Ascending aorta (tissue), 2 donors: ENCODE data around the gene MAP4. TPM values are rescaled to one million over a fixed set of nuclear protein-coding genes. Genes with fewer than 3 reads are reported as not detected.

Source experiments
- DNase-seq, 2 donors: peaks; one replicate each; pipeline ENCODE4 v3.0.0-alpha.2; 2019; ENCODE audit warnings: low spot score in 2 of 2
- H3K27ac ChIP-seq, 2 donors: fragments of 200-600 bp; sonication (generic); one replicate each; pipeline ENCODE4 v1.5.1; 2016 to 2017; ENCODE audit warnings: mild to moderate bottlenecking in 1 of 2
- H3K27me3 ChIP-seq: fragments of 200-600 bp; sonication (generic); one replicate; pipeline ENCODE4 v1.5.1; 2017
- H3K36me3 ChIP-seq, 2 donors: fragments of 200-600 bp; sonication (generic); one replicate each; pipeline ENCODE4 v1.5.1; 2016
- H3K4me1 ChIP-seq, 2 donors: fragments of 200-600 bp; sonication (generic); one replicate each; pipeline ENCODE4 v1.5.1; 2016 to 2017; ENCODE audit warnings: mild to moderate bottlenecking in 1 of 2
- H3K4me3 ChIP-seq, 2 donors: fragments of 200-600 bp; sonication (generic); one replicate each; pipeline ENCODE4 v1.5.1; 2016 to 2017; ENCODE audit warnings: mild to moderate bottlenecking in 1 of 2
- H3K9me3 ChIP-seq, 2 donors: fragments of 200-600 bp; sonication (generic); one replicate each; pipeline ENCODE4 v1.5.1; 2016
- CTCF ChIP-seq, 3 experiments: fragments of 200-600 bp in 2 of 3; fragments of 450-650 bp in 1 of 3; sonication (generic) in 2 of 3; IDR thresholded peaks; one replicate each; pipeline ENCODE4 v1.5.1; 2016 to 2019; ENCODE audit warnings: antibody characterized with exemption in 3 of 3, mild to moderate bottlenecking in 1 of 3, moderate library complexity in 1 of 3
- intact Hi-C: fragments of 100-400 bp; cut with DNase I; formaldehyde crosslinking; loops from one replicate; pipeline ENCODE4 v1.15.1; 2023
- total RNA-seq: library from RNA; depleted of rRNA; stranded (reverse); fragments of >200 nt; gene quantifications from one replicate; pipeline ENCODE4 v1.1.0, GENCODE V29; 2016

The MAP4 gene
- total RNA-seq, 1 donor from 2014 or later = 140 TPM

GRCh38 chr3:47825590-47825989, 190.6 kb downstream of the MAP4 start:
- Histone ChIP-seq H3K4me3 (peak overlapping the region; percentile 99 to 100), H3K27ac (peak overlapping the region; percentile 84 to 85), H3K27me3 (no peaks in the 10 kb centered on the region), H3K4me1 (peaks cover 5 to 6% of the 10 kb centered on the region in 2 donors), H3K36me3 (peaks cover 35 to 51% of the 10 kb centered on the region in 2 donors), H3K9me3 (no peaks in the 10 kb centered on the region)
- DNase-seq = no peak
- TF ChIP-seq CTCF (IDR thresholded peaks at IDR 0.05) = no peak
- intact Hi-C loops = loop anchor here (2.0 kb wide), 1 partner anchor 23 kb away; the partner anchor contains the start of gene DHX30

- no peaks in the 10 kb centered on the region for H3K9me3 ChIP-seq
- TF ChIP-seq CTCF (IDR thresholded peaks at IDR 0.05) = peak; percentile 66 to 94 (median 81)
- intact Hi-C loops = loop anchor here (2.0 kb wide), 1 partner anchor 22 kb away; the partner anchor contains the start of gene DHX30
- H3K27me3 ChIP-seq = no peaks in the 10 kb centered on the region
- peak in 1 of 2 donors; percentile 86 for DNase-seq
- peak overlapping the region; percentile 84 to 85 for H3K27ac ChIP-seq
- H3K4me1 ChIP-seq = peaks cover 5 to 6% of the 10 kb centered on the region in 2 donors
- peak overlapping the region; percentile 99 to 100 for H3K4me3 ChIP-seq
- peaks cover 30 to 51% of the 10 kb centered on the region in 2 donors for H3K36me3 ChIP-seq
Observed at GRCh38 chr3:47824541-47825473, 191.4 kb downstream of the MAP4 start.

GRCh38 chr3:47817609-47818008, 198.6 kb downstream of the MAP4 start:
- intact Hi-C loops = no loop called here
- no peaks in the 10 kb centered on the region for H3K4me1 ChIP-seq
- no peaks in the 10 kb centered on the region for H3K9me3 ChIP-seq
- H3K27ac ChIP-seq = no peak overlapping the region
- peaks cover 20 to 57% of the 10 kb centered on the region in 2 donors for H3K36me3 ChIP-seq
- no peaks in the 10 kb centered on the region for H3K27me3 ChIP-seq
- no peak overlapping the region for H3K4me3 ChIP-seq
- DNase-seq = no peak
- TF ChIP-seq CTCF (IDR thresholded peaks at IDR 0.05) = no peak

- H3K4me3 ChIP-seq = no peak overlapping the region
- DNase-seq = no peak
- no peak overlapping the region for H3K27ac ChIP-seq
- H3K9me3 ChIP-seq = no peaks in the 10 kb centered on the region
- peaks cover 32 to 48% of the 10 kb centered on the region in 2 donors for H3K36me3 ChIP-seq
- intact Hi-C loops = no loop called here
- H3K27me3 ChIP-seq = no peaks in the 10 kb centered on the region
- no peak for TF ChIP-seq CTCF (IDR thresholded peaks at IDR 0.05)
- H3K4me1 ChIP-seq = no peaks in the 10 kb centered on the region
Observed at GRCh38 chr3:47813551-47814177, 202.6 kb downstream of the MAP4 start.

- intact Hi-C loops = loop anchor here (5.0 kb wide), 1 partner anchor 292 kb away; the partner anchor contains the start of gene ELP6
- H3K36me3 ChIP-seq = peaks cover 12 to 37% of the 10 kb centered on the region in 2 donors
- no peaks in the 10 kb centered on the region for H3K27me3 ChIP-seq
- peaks cover 12 to 20% of the 10 kb centered on the region in 2 donors for H3K4me1 ChIP-seq
- H3K9me3 ChIP-seq = no peaks in the 10 kb centered on the region
- no peak overlapping the region for H3K27ac ChIP-seq
- no peak for DNase-seq
- TF ChIP-seq CTCF (IDR thresholded peaks at IDR 0.05) = no peak
- H3K4me3 ChIP-seq = peak overlapping the region in 1 of 2 donors; percentile 16
Observed at GRCh38 chr3:47804577-47804976, 211.6 kb downstream of the MAP4 start.
